ENCODE data around the gene STARD3NL.

Gene STARD3NL

GRCh38 chr7:38185395-38186307 lies 7.6 kb downstream of the STARD3NL start:
- no peak for DNase-seq

GRCh38 chr7:38186593-38187314 lies 8.7 kb downstream of the STARD3NL start:
- no peak for DNase-seq

DNA sequence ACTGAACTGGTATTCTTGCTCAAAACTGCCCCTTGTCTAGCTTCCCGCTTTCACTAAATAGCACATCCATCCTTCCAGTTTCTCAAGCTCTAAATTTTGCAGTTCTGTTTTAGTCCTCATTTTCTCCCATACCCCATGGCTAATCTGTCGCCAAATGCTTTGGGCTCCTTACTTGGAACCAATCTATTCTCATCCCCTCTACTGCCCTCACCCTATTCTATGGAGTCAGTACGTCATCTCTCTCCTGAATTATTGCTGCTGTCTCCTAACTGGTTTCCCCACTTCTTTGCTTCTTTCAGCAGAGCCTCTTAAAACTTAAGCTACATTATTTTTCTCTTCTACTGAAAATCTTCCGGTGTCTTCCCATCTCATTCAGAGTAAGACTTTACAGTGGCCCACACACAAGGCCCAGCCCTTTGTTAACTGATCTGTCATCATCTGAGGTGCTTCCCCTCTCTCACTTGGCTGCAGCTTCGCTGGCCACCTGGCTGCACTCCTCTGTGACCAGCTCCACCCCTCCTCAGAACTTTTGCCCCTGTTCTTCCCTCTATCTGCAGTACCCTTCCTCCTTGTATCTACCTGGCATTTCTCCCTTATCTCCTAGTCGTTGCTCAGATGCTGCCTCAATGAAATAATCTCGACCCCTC lies 9.9 kb downstream of the STARD3NL start:
- DNase-seq: no peak

- no peak for DNase-seq
Measured at GRCh38 chr7:38189231-38189938, 11.3 kb downstream of the STARD3NL start.

DNA sequence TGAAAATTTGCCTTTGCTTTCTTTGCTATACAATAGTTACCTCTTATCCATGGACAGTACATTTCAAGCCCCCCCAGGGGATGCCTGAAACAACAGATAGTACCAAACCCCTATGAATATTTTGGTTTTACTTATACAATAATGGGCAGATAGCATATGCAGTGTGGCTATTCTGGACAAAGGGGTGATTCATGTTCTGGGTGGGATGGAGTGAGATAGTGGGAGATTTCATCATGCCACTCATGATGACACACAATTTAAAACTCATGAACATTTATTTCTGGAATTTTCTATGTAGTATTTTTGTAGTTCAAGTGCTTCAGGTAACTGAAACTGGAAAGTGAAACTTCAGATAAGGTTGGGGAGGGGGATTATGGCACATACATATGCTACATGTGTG lies 12.0 kb downstream of the STARD3NL start:
- no peak for DNase-seq

- no peak for DNase-seq
Measured at GRCh38 chr7:38191791-38192190, 13.7 kb downstream of the STARD3NL start.

DNA sequence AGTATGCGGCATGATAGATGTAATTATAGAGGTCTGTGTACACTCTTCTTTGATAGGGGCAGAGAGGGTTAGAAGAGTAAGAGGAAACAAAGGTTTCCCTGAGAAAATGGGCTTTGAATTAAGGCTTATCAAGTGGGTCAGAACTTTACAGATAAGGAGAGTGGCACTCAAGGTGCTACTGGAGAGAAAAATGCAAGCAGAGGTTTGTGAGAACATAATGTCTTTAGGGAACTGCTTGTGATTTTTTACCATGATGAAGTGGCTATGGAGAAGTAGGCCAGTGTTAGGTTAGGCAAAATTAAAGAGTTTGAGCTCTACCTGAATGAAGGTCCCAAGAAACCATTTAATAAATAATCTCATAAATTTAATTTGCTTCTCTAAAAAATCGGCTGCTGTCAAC lies 14.3 kb downstream of the STARD3NL start:
- no peak for DNase-seq

DNA sequence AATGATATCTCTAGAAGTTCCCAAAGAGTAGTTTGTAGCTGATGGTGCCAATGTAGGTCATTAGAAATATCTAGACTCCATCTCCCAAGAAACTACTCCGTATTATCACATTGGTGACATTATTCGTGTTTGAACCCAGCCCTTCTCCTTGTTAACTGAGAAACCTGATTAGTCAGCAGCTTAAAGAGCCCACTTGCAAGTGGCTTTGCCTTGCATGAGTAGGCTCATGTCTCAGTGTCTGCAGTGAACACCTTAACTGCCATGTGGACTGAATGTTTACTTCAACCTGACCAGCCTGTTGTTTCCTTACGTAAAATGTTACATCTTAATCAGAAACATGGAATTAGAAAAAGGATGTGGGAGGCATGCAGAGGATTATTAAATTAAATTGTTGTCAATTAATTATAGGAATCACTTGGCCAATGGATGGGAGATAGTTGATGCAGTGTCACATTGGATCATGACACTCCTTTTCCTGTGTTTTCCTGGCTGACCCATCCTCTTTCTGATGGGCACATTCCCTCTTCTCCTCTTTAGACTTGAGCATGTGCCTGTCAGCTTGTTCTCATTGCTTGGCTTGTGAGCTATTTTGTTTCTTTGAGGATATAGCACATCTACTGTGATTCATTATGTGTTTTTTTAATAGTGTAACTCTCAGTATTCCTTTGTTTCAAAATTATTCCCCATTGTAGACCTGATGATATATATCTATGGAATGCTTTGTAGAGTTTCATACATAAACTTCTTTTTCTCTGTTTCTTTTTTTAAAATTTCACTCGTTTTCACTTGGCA lies 18.0 kb downstream of the STARD3NL start:
- no peak for DNase-seq

DNA sequence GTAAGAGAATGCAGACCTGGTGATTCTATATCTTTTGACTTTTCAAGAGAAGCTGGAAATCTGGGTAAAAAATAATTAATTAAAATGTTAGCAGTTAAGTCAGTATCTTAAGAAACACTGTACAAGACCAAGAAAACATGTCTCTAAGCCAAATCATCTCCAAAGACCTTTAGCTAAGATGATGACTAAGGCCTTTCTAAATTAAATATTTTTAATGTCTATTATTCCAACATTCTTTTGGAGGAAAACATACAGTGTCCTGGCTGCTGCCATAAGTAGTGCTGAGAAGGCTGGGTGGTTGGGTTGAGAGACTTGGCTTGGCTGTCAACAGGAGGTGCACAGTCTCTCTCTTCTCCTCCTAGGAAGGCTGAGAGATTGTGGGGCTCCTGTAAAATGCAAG lies 20.3 kb downstream of the STARD3NL start:
- DNase-seq: no peak

DNA sequence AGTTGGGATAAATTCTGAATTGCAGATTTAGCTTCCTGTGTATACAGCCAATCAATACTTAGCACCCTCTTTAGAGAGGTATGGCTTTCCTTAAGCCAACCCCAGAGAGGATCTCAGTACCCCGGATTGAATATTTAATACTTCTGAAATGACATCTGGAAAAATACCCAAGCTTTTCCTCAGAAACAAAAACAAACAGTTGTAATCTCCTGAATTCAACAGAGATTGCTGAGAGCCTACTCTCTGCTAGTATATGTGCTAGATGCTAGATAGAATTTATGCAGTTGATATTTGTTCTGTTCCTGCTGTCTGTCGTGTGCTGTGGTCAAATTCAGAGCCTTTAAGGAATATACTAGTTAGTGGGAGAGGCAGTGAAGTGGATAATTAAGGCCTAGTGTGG lies 21.1 kb downstream of the STARD3NL start:
- no peak for DNase-seq

- no peak for DNase-seq
Measured at GRCh38 chr7:38199782-38200181, 21.7 kb downstream of the STARD3NL start.

DNA sequence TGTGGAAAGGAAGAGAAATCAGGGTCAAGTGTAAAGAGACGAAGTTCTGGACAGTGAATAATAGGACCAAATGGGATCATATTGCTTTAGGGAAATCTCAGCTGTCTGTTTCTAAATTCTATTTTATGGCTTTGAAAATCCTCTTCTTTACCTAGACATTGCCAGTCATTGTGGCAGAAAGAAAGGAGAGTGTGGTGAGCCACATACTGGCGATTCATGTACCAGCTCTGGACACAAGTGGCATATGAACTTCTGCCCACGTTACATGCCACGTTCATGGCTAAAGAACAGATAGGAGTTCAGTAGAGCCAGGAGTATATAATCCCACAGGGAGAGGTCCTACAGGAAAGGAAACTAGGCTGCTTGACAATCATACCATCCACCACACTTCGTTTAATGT lies 28.0 kb downstream of the STARD3NL start:
- no peak for DNase-seq

GRCh38 chr7:38207843-38208242 lies 29.8 kb downstream of the STARD3NL start:
- no peak for DNase-seq

GRCh38 chr7:38211486-38211885 lies 33.4 kb downstream of the STARD3NL start:
- DNase-seq: no peak

DNA sequence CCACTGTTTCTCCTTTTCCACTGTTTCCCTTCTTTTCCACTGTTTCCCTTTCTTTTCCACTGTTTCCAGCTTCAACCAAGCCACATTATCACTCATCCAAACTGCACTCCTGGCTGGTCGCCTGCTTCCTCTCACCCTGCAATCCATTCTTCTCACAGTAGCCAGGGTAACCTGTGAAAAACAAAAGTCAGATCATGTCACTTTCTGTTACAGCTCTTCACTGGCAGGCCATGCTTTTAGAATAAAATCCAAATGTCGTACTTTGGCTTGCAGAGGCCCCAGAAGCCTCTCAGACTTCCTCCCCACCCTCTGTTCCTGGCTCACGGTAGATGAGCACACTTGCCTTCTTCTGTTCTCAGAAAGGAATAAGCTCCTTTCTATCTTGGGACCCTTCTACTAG lies 33.9 kb downstream of the STARD3NL start:
- DNase-seq: no peak

- DNase-seq: no peak
Measured at GRCh38 chr7:38215115-38215514, 37.1 kb downstream of the STARD3NL start.

- peak; percentile 86 for DNase-seq
Measured at GRCh38 chr7:38215735-38216670, 38.0 kb downstream of the STARD3NL start.

GRCh38 chr7:38217672-38218071 lies 39.6 kb downstream of the STARD3NL start:
- DNase-seq: no peak

DNA sequence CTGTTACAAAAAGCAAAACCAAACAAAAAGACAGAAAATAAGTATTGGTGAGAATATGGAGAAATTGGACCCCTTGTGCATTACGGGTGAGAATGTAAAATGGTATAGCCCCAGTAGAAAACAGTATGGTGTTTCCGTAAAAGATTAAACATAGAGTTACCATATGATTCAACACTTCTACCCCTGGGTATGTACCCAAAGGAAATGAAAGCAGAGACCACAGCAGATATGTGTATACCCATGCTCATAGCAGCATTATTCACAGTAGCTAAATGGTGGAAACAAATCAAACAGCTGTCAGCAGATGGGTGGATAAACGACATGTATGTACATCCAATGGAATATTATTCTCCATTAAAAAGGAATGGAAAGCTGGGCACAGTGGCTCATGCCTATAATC lies 42.4 kb downstream of the STARD3NL start:
- no peak for DNase-seq

- no peak for DNase-seq
Measured at GRCh38 chr7:38222481-38223096, 44.5 kb downstream of the STARD3NL start.

- DNase-seq: no peak
Measured at GRCh38 chr7:38223306-38223705, 45.3 kb downstream of the STARD3NL start.

Data from activated CD8-positive, alpha-beta memory T cell treated with anti-CD3 and anti-CD28 coated beads for 24 hours (primary cell).